H9 (cell line): ENCODE data around the gene IQSEC1. TPM values are rescaled to one million over a fixed set of nuclear protein-coding genes. Genes with fewer than 3 reads are reported as not detected.

ENCODE experiments used
- DNase-seq: peaks from one replicate; pipeline ENCODE4 v3.0.0-alpha.2; 2017
- H2AFZ ChIP-seq: one replicate; pipeline ENCODE4 v1.6.1; 2013; ENCODE audit warnings: mild to moderate bottlenecking, low read length, control low read depth, moderate library complexity
- H2AK5ac ChIP-seq: 2 replicates; pipeline ENCODE4 v1.6.1; 2013; ENCODE audit warnings: low read length, control low read depth, mixed read lengths; ENCODE audit not compliant: insufficient read length
- H2BK120ac ChIP-seq: one replicate; pipeline ENCODE4 v1.6.1; 2013; ENCODE audit warnings: low read depth, mild to moderate bottlenecking, low read length, control low read depth, inconsistent platforms; ENCODE audit not compliant: poor library complexity, severe bottlenecking
- H2BK12ac ChIP-seq: 2 replicates; pipeline ENCODE4 v1.6.1; 2013; ENCODE audit warnings: low read length, control low read depth, mixed read lengths, low read depth; ENCODE audit not compliant: insufficient read length
- H2BK15ac ChIP-seq: 2 replicates; pipeline ENCODE4 v1.6.1; 2013; ENCODE audit warnings: low read depth, low read length, control low read depth
- H2BK20ac ChIP-seq: one replicate; pipeline ENCODE4 v1.6.1; 2013; ENCODE audit warnings: low read depth, mild to moderate bottlenecking, low read length, control low read depth, inconsistent platforms; ENCODE audit not compliant: poor library complexity, severe bottlenecking
- H2BK5ac ChIP-seq: 2 replicates; pipeline ENCODE4 v1.6.1; 2013; ENCODE audit warnings: low read length, control low read depth, mixed read lengths; ENCODE audit not compliant: insufficient read length
- H3K14ac ChIP-seq: 2 replicates; pipeline ENCODE4 v1.6.1; 2013; ENCODE audit warnings: low read length, control low read depth; ENCODE audit not compliant: insufficient read depth
- H3K18ac ChIP-seq: 2 replicates; pipeline ENCODE4 v1.6.1; 2013; ENCODE audit warnings: low read depth, mild to moderate bottlenecking, mixed read lengths, low read length, control low read depth; ENCODE audit not compliant: insufficient read length
- H3K23ac ChIP-seq: 2 replicates; pipeline ENCODE4 v1.6.1; 2013; ENCODE audit warnings: low read length, control low read depth, mixed read lengths, low read depth; ENCODE audit not compliant: insufficient read length
- H3K23me2 ChIP-seq: 2 replicates; pipeline ENCODE4 v1.6.1; 2013; ENCODE audit warnings: low read depth, mild to moderate bottlenecking, mixed read lengths, low read length, control low read depth; ENCODE audit not compliant: insufficient read length, poor library complexity, severe bottlenecking
- H3K27ac ChIP-seq: 2 replicates; pipeline ENCODE4 v1.5.1; 2013; ENCODE audit warnings: low read length, control low read depth, mixed read lengths, low read depth; ENCODE audit not compliant: insufficient read length
- H3K27me3 ChIP-seq: 2 replicates; pipeline ENCODE4 v1.6.1; 2013; ENCODE audit warnings: low read length, control low read depth, inconsistent platforms; ENCODE audit not compliant: insufficient read depth
- H3K4ac ChIP-seq: 2 replicates; pipeline ENCODE4 v1.6.1; 2013; ENCODE audit warnings: low read depth, mild to moderate bottlenecking, control low read depth, inconsistent platforms, low read length, moderate library complexity
- H3K4me1 ChIP-seq: 2 replicates; pipeline ENCODE4 v1.6.1; 2013; ENCODE audit warnings: low read length, control low read depth, inconsistent platforms; ENCODE audit not compliant: insufficient read depth
- H3K4me2 ChIP-seq: 2 replicates; pipeline ENCODE4 v1.6.1; 2013; ENCODE audit warnings: low read length, control low read depth, mixed read lengths; ENCODE audit not compliant: insufficient read length, insufficient read depth
- H3K56ac ChIP-seq: 2 replicates; pipeline ENCODE4 v1.6.1; 2013; ENCODE audit warnings: low read depth, mild to moderate bottlenecking, mixed read lengths, low read length, control low read depth; ENCODE audit not compliant: insufficient read length
- H3K79me1 ChIP-seq: 2 replicates; pipeline ENCODE4 v1.6.1; 2013; ENCODE audit warnings: low read depth, mild to moderate bottlenecking, moderate library complexity, low read length, control low read depth, inconsistent platforms; ENCODE audit not compliant: insufficient read depth, poor library complexity, severe bottlenecking
- H3K79me2 ChIP-seq: 2 replicates; pipeline ENCODE4 v1.6.1; 2013; ENCODE audit warnings: low read length, control low read depth, inconsistent platforms; ENCODE audit not compliant: insufficient read depth
- H3K9ac ChIP-seq: 2 replicates; pipeline ENCODE4 v1.6.1; 2013; ENCODE audit warnings: low read length, control low read depth, mixed read lengths; ENCODE audit not compliant: insufficient read length; ENCODE audit errors: extremely low read depth
- H3K9me3 ChIP-seq: one replicate; pipeline ENCODE4 v1.6.1; 2013; ENCODE audit warnings: low read depth, low read length, inconsistent platforms; ENCODE audit not compliant: control insufficient read depth
- H3T11ph ChIP-seq: one replicate; pipeline ENCODE4 v1.6.1; 2013; ENCODE audit warnings: mild to moderate bottlenecking, low read length, control low read depth, inconsistent platforms
- H4K20me1 ChIP-seq: one replicate; pipeline ENCODE4 v1.6.1; 2013; ENCODE audit not compliant: control insufficient read depth, insufficient read length, insufficient read depth
- H4K5ac ChIP-seq: 2 replicates; pipeline ENCODE4 v1.6.1; 2013; ENCODE audit warnings: low read depth, mild to moderate bottlenecking, mixed read lengths, low read length, control low read depth; ENCODE audit not compliant: insufficient read length
- H4K8ac ChIP-seq: replicated peaks from 2 replicates; pipeline ENCODE4 v1.6.1; 2013; ENCODE audit warnings: low read length, control low read depth, mixed read lengths, low read depth; ENCODE audit not compliant: insufficient read length
- H4K91ac ChIP-seq: 2 replicates; pipeline ENCODE4 v1.6.1; 2013; ENCODE audit warnings: low read depth, mild to moderate bottlenecking, moderate library complexity, mixed read lengths, low read length, control low read depth; ENCODE audit not compliant: insufficient read length
- H3K27ac Mint-ChIP-seq, 3 experiments: 2 replicates in 2 of 3; 3 replicates in 1 of 3; pipeline ENCODE4 v1.8.0; 2020 to 2021; ENCODE audit warnings: mixed read lengths in 3 of 3, mild to moderate bottlenecking in 1 of 3, moderate library complexity in 1 of 3
- H3K27me3 Mint-ChIP-seq: 2 replicates; pipeline ENCODE4 v1.8.0; 2021; ENCODE audit warnings: low read depth, mild to moderate bottlenecking, moderate library complexity, mixed read lengths
- H3K36me3 Mint-ChIP-seq, 3 experiments: 2 replicates in 2 of 3; 3 replicates in 1 of 3; pipeline ENCODE4 v1.8.0; 2020 to 2021; ENCODE audit warnings: low read depth in 3 of 3, mixed read lengths in 3 of 3; ENCODE audit not compliant: insufficient read depth in 1 of 3
- H3K4me1 Mint-ChIP-seq, 2 experiments: 2 replicates each; pipeline ENCODE4 v1.8.0; 2020; ENCODE audit warnings: mixed read lengths in 2 of 2
- H3K4me3 Mint-ChIP-seq, 2 experiments: 2 replicates in 1 of 2; 3 replicates in 1 of 2; pipeline ENCODE4 v1.8.0; 2020 to 2021; ENCODE audit warnings: mild to moderate bottlenecking in 2 of 2, mixed read lengths in 2 of 2, moderate library complexity in 1 of 2
- H3K9me3 Mint-ChIP-seq, 2 experiments: 2 replicates in 1 of 2; 3 replicates in 1 of 2; pipeline ENCODE4 v1.8.0; 2020; ENCODE audit warnings: mild to moderate bottlenecking in 2 of 2, mixed read lengths in 2 of 2, moderate library complexity in 1 of 2
- WGBS: extraction: QIAGEN DNeasy Blood & Tissue Kit; methylation state at CpG from one replicate; pipeline ENCODE4 v1.1.7; 2013; ENCODE audit warnings: missing lambda C conversion rate, low lambda C conversion rate, mixed read lengths; ENCODE audit not compliant: insufficient read length; ENCODE audit errors: extremely low coverage; 5-methylcytosine and 5-hydroxymethylcytosine counted together
- total RNA-seq: library from RNA; stranded (reverse); gene quantifications from 2 replicates; pipeline ENCODE4 v1.2.1, GENCODE V29; 2021
- TF ChIP-seq, protein P1 (sequence below): fragments of 200-600 bp; sonication (generic); conservative IDR thresholded peaks from 3 replicates; pipeline ENCODE4 v1.8.0; 2021; ENCODE audit warnings: antibody characterized with exemption, mild to moderate bottlenecking

The IQSEC1 gene
- total RNA-seq, 1 experiment from 2014 or later = 19.1 TPM

- Histone ChIP-seq H4K91ac (no peak overlapping the region), H2AK5ac (no peak overlapping the region), H3K27ac (no peak overlapping the region), H4K20me1 (no peaks in the 10 kb centered on the region), H3K14ac (peak overlapping the region; percentile 34; the same call in 1 of the 2 replicates), H2BK5ac (no peak overlapping the region), H3K4me1 (peaks cover 3% of the 10 kb centered on the region; the same call in 1 of the 2 replicates), H3K79me1 (no peaks in the 10 kb centered on the region), H3K4ac (no peak overlapping the region), H3K9ac (no peak overlapping the region), H3T11ph (no peak overlapping the region), H2BK15ac (no peak overlapping the region), H3K79me2 (no peaks in the 10 kb centered on the region), H4K8ac (no peak overlapping the region), H2BK12ac (no peak overlapping the region), H2BK120ac (no peak overlapping the region), H3K18ac (no peak overlapping the region), H3K27me3 (no peaks in the 10 kb centered on the region), H3K56ac (no peak overlapping the region), H3K9me3 (no peaks in the 10 kb centered on the region), H3K23me2 (no peaks in the 10 kb centered on the region), H3K4me2 (no peak overlapping the region), H3K23ac (no peak overlapping the region), H2BK20ac (no peak overlapping the region), H4K5ac (no peak overlapping the region), H2AFZ (no peak overlapping the region)
- peak overlapping the region in 1 of 3 experiments; percentile 11; a peak in 1 of 7 replicates for H3K27ac Mint-ChIP-seq
- no peaks in the 10 kb centered on the region for H3K36me3 Mint-ChIP-seq
- H3K4me3 Mint-ChIP-seq = no peak overlapping the region
- TF ChIP-seq, protein P1, sequence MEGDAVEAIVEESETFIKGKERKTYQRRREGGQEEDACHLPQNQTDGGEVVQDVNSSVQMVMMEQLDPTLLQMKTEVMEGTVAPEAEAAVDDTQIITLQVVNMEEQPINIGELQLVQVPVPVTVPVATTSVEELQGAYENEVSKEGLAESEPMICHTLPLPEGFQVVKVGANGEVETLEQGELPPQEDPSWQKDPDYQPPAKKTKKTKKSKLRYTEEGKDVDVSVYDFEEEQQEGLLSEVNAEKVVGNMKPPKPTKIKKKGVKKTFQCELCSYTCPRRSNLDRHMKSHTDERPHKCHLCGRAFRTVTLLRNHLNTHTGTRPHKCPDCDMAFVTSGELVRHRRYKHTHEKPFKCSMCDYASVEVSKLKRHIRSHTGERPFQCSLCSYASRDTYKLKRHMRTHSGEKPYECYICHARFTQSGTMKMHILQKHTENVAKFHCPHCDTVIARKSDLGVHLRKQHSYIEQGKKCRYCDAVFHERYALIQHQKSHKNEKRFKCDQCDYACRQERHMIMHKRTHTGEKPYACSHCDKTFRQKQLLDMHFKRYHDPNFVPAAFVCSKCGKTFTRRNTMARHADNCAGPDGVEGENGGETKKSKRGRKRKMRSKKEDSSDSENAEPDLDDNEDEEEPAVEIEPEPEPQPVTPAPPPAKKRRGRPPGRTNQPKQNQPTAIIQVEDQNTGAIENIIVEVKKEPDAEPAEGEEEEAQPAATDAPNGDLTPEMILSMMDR = no peak
- no peak for DNase-seq
- H3K4me1 Mint-ChIP-seq = peaks cover 14 to 21% of the 10 kb centered on the region in 2 experiments
- no CpG with 5 or more reads among the region's 7 CpGs for WGBS
- no peaks in the 10 kb centered on the region; the same call in 1 of the 2 replicates for H3K27me3 Mint-ChIP-seq
- no peaks in the 10 kb centered on the region for H3K9me3 Mint-ChIP-seq
Measured at GRCh38 chr3:13031621-13032020, 41.6 kb downstream of the IQSEC1 start.
